B cell (primary cell): Measurements from ENCODE around the gene LAMA3. TPM values are rescaled to one million over a fixed set of nuclear protein-coding genes. Genes with fewer than 3 reads are reported as not detected.

Experiments used
- ATAC-seq: fragments of 200-7000 bp; cut with Tn5 transposase; one replicate; pipeline ENCODE4 v1.10.0; 2021; ENCODE audit warnings: low read depth, mild to moderate bottlenecking, moderate number of reproducible peaks, moderate library complexity
- CTCF ChIA-PET: fragments of 350-600 bp; sonication (Branson Sonifier 250); formaldehyde crosslinking; loops from one replicate; lab custom pipeline; 2021; ENCODE audit warnings: antibody characterized with exemption, inconsistent platforms; lab: Charles Lee
- POLR2A ChIA-PET: fragments of 350-600 bp; sonication (Branson Sonifier 250); formaldehyde crosslinking; loops from one replicate; lab custom pipeline; 2021; ENCODE audit warnings: antibody characterized with exemption; lab: Charles Lee
- DNase-seq: peaks from one replicate; pipeline ENCODE4 v3.0.0; 2013
- H2AFZ ChIP-seq: 2 replicates; pipeline ENCODE4 v1.6.1; 2012; ENCODE audit warnings: mild to moderate bottlenecking, low read depth, low read length; ENCODE audit not compliant: insufficient read depth, poor library complexity, severe bottlenecking
- H3K27ac ChIP-seq, 2 donors: 1 replicate in 1 of 2; 2 replicates in 1 of 2; pipeline ENCODE4 v1.5.1; 2012 to 2013; ENCODE audit warnings: low read length in 2 of 2, mild to moderate bottlenecking in 2 of 2, moderate library complexity in 1 of 2
- H3K27me3 ChIP-seq, 4 experiments: fragments of 200-600 bp in 1 of 4; sonication (generic) in 1 of 4; replicated peaks in 1 of 4; 1 replicate in 2 of 4; 2 replicates in 2 of 4; pipeline versions ENCODE4 v1.6.1 to v1.7.0; 2013 to 2016; ENCODE audit warnings: low read length in 3 of 4, mild to moderate bottlenecking in 2 of 4, mixed read lengths in 1 of 4, moderate library complexity in 1 of 4; ENCODE audit not compliant: insufficient read depth in 4 of 4, control insufficient read depth in 3 of 4; ENCODE audit errors: control extremely low read depth in 1 of 4
- H3K36me3 ChIP-seq, 2 experiments: replicated peaks in 1 of 2; 1 replicate in 1 of 2; 2 replicates in 1 of 2; pipeline versions ENCODE4 v1.6.1 to v1.7.1; 2013; ENCODE audit warnings: low read length in 1 of 2; ENCODE audit not compliant: insufficient read depth in 2 of 2, control insufficient read depth in 1 of 2; ENCODE audit errors: control extremely low read depth in 1 of 2, extremely low read depth in 1 of 2
- H3K4me1 ChIP-seq, 2 donors: fragments of 200-600 bp in 1 of 2; sonication (generic) in 1 of 2; 1 replicate in 1 of 2; 2 replicates in 1 of 2; pipeline versions ENCODE4 v1.5.1 to v1.6.1; 2013 to 2017; ENCODE audit warnings: low read length in 2 of 2; ENCODE audit not compliant: control insufficient read depth in 2 of 2, insufficient read depth in 2 of 2
- H3K4me2 ChIP-seq: replicated peaks from 2 replicates; pipeline ENCODE3; 2012; ENCODE audit warnings: mild to moderate bottlenecking, low read depth, low read length; ENCODE audit not compliant: poor library complexity, severe bottlenecking
- H3K4me3 ChIP-seq, 5 experiments: fragments of 200-600 bp in 1 of 5; sonication (generic) in 1 of 5; 1 replicate in 3 of 5; 2 replicates in 2 of 5; pipeline versions ENCODE4 v1.5.1 to v1.7.0; 2011 to 2016; ENCODE audit warnings: low read length in 4 of 5, mild to moderate bottlenecking in 4 of 5, low read depth in 2 of 5, control low read depth in 1 of 5, moderate library complexity in 1 of 5; ENCODE audit not compliant: insufficient read depth in 1 of 5; ENCODE audit errors: control extremely low read depth in 1 of 5, extremely low read depth in 1 of 5
- H3K79me2 ChIP-seq: fragments of 200-600 bp; sonication (generic); one replicate; pipeline ENCODE4 v1.6.0; 2016; ENCODE audit warnings: low read length; ENCODE audit not compliant: control insufficient read depth, insufficient read depth
- H3K9ac ChIP-seq: fragments of 200-600 bp; sonication (generic); 2 replicates; pipeline ENCODE4 v1.6.1; 2017; ENCODE audit warnings: mild to moderate bottlenecking, low read length, moderate library complexity
- H3K9me3 ChIP-seq, 3 donors: one replicate each; pipeline versions ENCODE4 v1.6.1 to v1.7.1; 2013; ENCODE audit warnings: low read length in 2 of 3; ENCODE audit not compliant: control insufficient read depth in 2 of 3, insufficient read depth in 1 of 3; ENCODE audit errors: control extremely low read depth in 1 of 3
- H4K20me1 ChIP-seq: 2 replicates; pipeline ENCODE4 v1.6.0; 2012; ENCODE audit warnings: mild to moderate bottlenecking, low read length; ENCODE audit not compliant: insufficient read depth, control insufficient read depth, poor library complexity, severe bottlenecking
- H3K27ac Mint-ChIP-seq: one replicate; pipeline ENCODE4 v1.8.0; 2021; ENCODE audit warnings: mixed read lengths
- H3K27me3 Mint-ChIP-seq: one replicate; pipeline ENCODE4 v1.8.0; 2021; ENCODE audit warnings: mixed read lengths
- H3K4me1 Mint-ChIP-seq: one replicate; pipeline ENCODE4 v1.8.0; 2021; ENCODE audit warnings: mixed read lengths
- H3K4me3 Mint-ChIP-seq: one replicate; pipeline ENCODE4 v1.8.0; 2021; ENCODE audit warnings: mixed read lengths
- H3K9me3 Mint-ChIP-seq: one replicate; pipeline ENCODE4 v1.8.0; 2022; ENCODE audit warnings: mixed read lengths; ENCODE audit not compliant: insufficient read depth
- CTCF ChIP-seq: fragments of 200-600 bp; IDR thresholded peaks from one replicate; pipeline ENCODE4 v1.8.0; 2022; ENCODE audit warnings: antibody characterized with exemption, mild to moderate bottlenecking
- EZH2 ChIP-seq: IDR thresholded peaks from 2 replicates; pipeline ENCODE4 v1.6.1; 2012; ENCODE audit warnings: borderline replicate concordance, low read depth, mild to moderate bottlenecking, moderate library complexity, low read length; ENCODE audit not compliant: insufficient read depth, poor library complexity, severe bottlenecking
- WGBS: methylation state at CpG from one replicate; pipeline ENCODE4 v1.1.5; 2013; ENCODE audit warnings: missing lambda C conversion rate; ENCODE audit not compliant: insufficient coverage; 5-methylcytosine and 5-hydroxymethylcytosine counted together
- intact Hi-C: fragments of 100-400 bp; cut with micrococcal nuclease; formaldehyde crosslinking; loops from one replicate; pipeline ENCODE4 v1.10.0; 2022
- polyA plus RNA-seq: library from polyadenylated mRNA; depleted of rRNA; stranded (reverse); fragments of >200 nt; gene quantifications from 2 replicates; pipeline ENCODE4 v1.2.3, GENCODE V29; 2012
- total RNA-seq, 2 donors: library from RNA; stranded (reverse); fragments of 120-200 nt in 1 of 2; gene quantifications; 1 replicate in 1 of 2; 2 replicates in 1 of 2; pipeline versions ENCODE4 v1.2.3 to v1.2.4, GENCODE V29; 2013 to 2022

The LAMA3 gene
- total and polyA plus RNA-seq, 2 donors (not counting 1 experiment from before 2014, with no cell fraction given), result 0.03 to 0.32 TPM

- H3K4me3 ChIP-seq, result no peak overlapping the region
- no peaks in the 10 kb centered on the region for H4K20me1 ChIP-seq
- DNase-seq, result no peak
- no peak overlapping the region for H2AFZ ChIP-seq
- H3K4me1 ChIP-seq, result no peaks in the 10 kb centered on the region
- no peak overlapping the region for H3K27ac Mint-ChIP-seq
- no peak overlapping the region for H3K4me3 Mint-ChIP-seq
- H3K36me3 ChIP-seq, result no peaks in the 10 kb centered on the region
- ATAC-seq, result no peak
- no peak overlapping the region for H3K4me2 ChIP-seq
- H3K4me1 Mint-ChIP-seq, result no peaks in the 10 kb centered on the region
- no peak overlapping the region for H3K27ac ChIP-seq
- H3K9me3 Mint-ChIP-seq, result no peaks in the 10 kb centered on the region
- H3K27me3 ChIP-seq, result no peaks in the 10 kb centered on the region
- ChIA-PET CTCF (interaction anchor here (1.3 to 1.5 kb wide), 2 partner anchors 18 to 76 kb away, joined by 3 to 6 read pairs; no protein-coding TSS in a partner anchor), POLR2A (no interaction called here)
- TF ChIP-seq EZH2 (no peak), CTCF (no peak)
- intact Hi-C loops, result no loop called here
- no peaks in the 10 kb centered on the region for H3K9me3 ChIP-seq
- no peaks in the 10 kb centered on the region for H3K79me2 ChIP-seq
- H3K9ac ChIP-seq, result no peak overlapping the region
- WGBS, result 14% methylated on average over 5 of the region's 8 CpGs
- peaks cover 5% of the 10 kb centered on the region for H3K27me3 Mint-ChIP-seq
Measured at GRCh38 chr18:23900994-23901393, 211.7 kb downstream of the LAMA3 start.

- H3K9me3 ChIP-seq, result no peaks in the 10 kb centered on the region
- Mint-ChIP-seq H3K4me1 (no peaks in the 10 kb centered on the region), H3K27ac (no peak overlapping the region), H3K9me3 (no peaks in the 10 kb centered on the region), H3K4me3 (no peak overlapping the region), H3K27me3 (peaks cover 5% of the 10 kb centered on the region)
- H3K79me2 ChIP-seq, result no peaks in the 10 kb centered on the region
- no peak overlapping the region for H3K27ac ChIP-seq
- no peak for ATAC-seq
- POLR2A ChIA-PET, result no interaction called here
- H3K36me3 ChIP-seq, result no peaks in the 10 kb centered on the region
- no peak overlapping the region for H2AFZ ChIP-seq
- H3K4me2 ChIP-seq, result no peak overlapping the region
- no peaks in the 10 kb centered on the region for H3K27me3 ChIP-seq
- intact Hi-C loops, result no loop called here
- CTCF ChIA-PET, result no interaction called here
- WGBS, result no CpG with 5 or more reads among the region's 2 CpGs
- TF ChIP-seq EZH2, result no peak
- TF ChIP-seq CTCF, result no peak
- DNase-seq, result no peak
- H3K4me3 ChIP-seq, result no peak overlapping the region
- H3K9ac ChIP-seq, result no peak overlapping the region
- no peaks in the 10 kb centered on the region for H4K20me1 ChIP-seq
- no peaks in the 10 kb centered on the region for H3K4me1 ChIP-seq
Measured at GRCh38 chr18:23902396-23902795, 213.1 kb downstream of the LAMA3 start.
